Erythroblast (primary cell): ENCODE results near the gene IGSF3.

Source experiments
- GATA1 ChIP-seq: IDR thresholded peaks from 2 replicates; pipeline ENCODE4 v1.6.1; 2011; ENCODE audit warnings: low read depth, mild to moderate bottlenecking, control low read depth, low read length, moderate library complexity
- POLR2A ChIP-seq: IDR thresholded peaks from 2 replicates; pipeline ENCODE4 v1.6.1; 2011; ENCODE audit warnings: mild to moderate bottlenecking, low read length

GRCh38 chr1:116545359-116545705, 122.2 kb downstream of the IGSF3 start:
- no peak for TF ChIP-seq POLR2A
- TF ChIP-seq GATA1: no peak
